PC-3 (cell line): ENCODE data around the gene NPTX2.

Experiments used
- EZH2 ChIP-seq: fragments of 300-600 bp; sonication (generic); IDR thresholded peaks from one replicate; pipeline ENCODE4 v1.6.1; 2017; ENCODE audit warnings: antibody characterized with exemption, mild to moderate bottlenecking, low read length; ENCODE audit not compliant: unreplicated experiment
- EZH2phosphoT487 ChIP-seq: fragments of 300-600 bp; sonication (generic); IDR thresholded peaks from 2 replicates; pipeline ENCODE4 v1.6.1; 2018; ENCODE audit warnings: mild to moderate bottlenecking, antibody characterized with exemption, low read length, borderline replicate concordance
- TF ChIP-seq, protein P1 (sequence below): fragments of 300-600 bp; sonication (generic); conservative IDR thresholded peaks from 2 replicates; pipeline ENCODE4 v1.5.1; 2017; ENCODE audit warnings: antibody characterized with exemption, low read depth, mild to moderate bottlenecking, low read length

GRCh38 chr7:98591926-98592325, 25.2 kb upstream of the NPTX2 start:
- TF ChIP-seq, protein P1, sequence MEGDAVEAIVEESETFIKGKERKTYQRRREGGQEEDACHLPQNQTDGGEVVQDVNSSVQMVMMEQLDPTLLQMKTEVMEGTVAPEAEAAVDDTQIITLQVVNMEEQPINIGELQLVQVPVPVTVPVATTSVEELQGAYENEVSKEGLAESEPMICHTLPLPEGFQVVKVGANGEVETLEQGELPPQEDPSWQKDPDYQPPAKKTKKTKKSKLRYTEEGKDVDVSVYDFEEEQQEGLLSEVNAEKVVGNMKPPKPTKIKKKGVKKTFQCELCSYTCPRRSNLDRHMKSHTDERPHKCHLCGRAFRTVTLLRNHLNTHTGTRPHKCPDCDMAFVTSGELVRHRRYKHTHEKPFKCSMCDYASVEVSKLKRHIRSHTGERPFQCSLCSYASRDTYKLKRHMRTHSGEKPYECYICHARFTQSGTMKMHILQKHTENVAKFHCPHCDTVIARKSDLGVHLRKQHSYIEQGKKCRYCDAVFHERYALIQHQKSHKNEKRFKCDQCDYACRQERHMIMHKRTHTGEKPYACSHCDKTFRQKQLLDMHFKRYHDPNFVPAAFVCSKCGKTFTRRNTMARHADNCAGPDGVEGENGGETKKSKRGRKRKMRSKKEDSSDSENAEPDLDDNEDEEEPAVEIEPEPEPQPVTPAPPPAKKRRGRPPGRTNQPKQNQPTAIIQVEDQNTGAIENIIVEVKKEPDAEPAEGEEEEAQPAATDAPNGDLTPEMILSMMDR, result no peak
- TF ChIP-seq EZH2, result no peak
- TF ChIP-seq EZH2phosphoT487, result no peak
